ENCODE results near the gene TIMMDC1.

Gene TIMMDC1

DNA sequence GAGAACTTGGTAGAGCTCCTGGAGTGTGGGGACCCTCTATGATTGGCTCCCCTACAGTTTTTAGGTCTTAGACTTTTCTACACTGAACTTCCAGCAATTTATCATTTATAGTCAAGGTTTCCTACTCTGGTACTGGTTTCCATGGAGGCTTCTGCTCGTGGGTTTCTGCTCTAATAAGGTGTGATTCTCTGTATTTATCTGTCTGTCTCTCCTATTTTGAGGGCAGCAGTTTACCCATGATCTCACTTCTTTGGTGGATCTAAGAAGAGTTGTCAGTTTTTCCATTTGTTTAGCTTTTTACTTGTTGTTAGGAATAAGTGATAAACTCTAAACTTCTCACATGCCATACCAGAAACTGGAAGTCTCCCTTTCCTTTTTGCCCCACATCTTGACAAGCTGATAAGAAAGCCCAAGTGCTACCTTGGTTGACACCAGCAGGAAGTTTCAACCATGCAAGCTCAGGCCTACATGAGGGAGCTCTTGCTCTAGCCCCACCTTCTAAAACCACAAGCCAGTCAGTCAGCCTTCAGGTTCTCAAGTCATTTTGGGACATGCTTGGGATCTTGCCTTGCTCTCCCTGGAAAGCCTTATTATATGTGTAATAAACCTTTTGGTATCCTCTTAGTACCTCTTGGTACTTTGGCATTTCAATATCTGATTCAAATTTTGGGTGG, 10.0 kb downstream of the TIMMDC1 start:
- no peak for TF ChIP-seq ZFX (IDR thresholded peaks at IDR 0.05)
- TF ChIP-seq, protein P1, sequence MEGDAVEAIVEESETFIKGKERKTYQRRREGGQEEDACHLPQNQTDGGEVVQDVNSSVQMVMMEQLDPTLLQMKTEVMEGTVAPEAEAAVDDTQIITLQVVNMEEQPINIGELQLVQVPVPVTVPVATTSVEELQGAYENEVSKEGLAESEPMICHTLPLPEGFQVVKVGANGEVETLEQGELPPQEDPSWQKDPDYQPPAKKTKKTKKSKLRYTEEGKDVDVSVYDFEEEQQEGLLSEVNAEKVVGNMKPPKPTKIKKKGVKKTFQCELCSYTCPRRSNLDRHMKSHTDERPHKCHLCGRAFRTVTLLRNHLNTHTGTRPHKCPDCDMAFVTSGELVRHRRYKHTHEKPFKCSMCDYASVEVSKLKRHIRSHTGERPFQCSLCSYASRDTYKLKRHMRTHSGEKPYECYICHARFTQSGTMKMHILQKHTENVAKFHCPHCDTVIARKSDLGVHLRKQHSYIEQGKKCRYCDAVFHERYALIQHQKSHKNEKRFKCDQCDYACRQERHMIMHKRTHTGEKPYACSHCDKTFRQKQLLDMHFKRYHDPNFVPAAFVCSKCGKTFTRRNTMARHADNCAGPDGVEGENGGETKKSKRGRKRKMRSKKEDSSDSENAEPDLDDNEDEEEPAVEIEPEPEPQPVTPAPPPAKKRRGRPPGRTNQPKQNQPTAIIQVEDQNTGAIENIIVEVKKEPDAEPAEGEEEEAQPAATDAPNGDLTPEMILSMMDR (conservative IDR thresholded peaks at IDR 0.05) = no peak
- H3K27ac ChIP-seq = no peak overlapping the region

DNA sequence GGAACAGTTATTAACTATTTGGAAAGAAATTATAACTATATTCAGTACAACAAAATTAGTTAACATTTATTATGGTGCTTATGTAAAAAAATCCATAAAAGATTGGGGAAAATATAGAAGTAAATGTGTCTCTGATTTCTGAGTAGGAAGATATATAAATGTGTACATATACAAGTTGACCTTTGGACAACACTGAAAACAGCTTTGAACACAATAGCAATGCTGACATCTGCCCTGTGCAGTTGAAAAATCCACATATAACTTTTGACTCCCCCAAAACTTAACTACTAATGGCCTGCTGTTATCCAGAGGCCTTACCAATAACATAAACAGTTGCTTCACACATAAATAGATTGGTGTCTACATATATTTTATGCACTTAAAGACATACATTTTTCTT, 12.3 kb downstream of the TIMMDC1 start:
- TF ChIP-seq, protein P1 (conservative IDR thresholded peaks at IDR 0.05) = no peak
- no peak overlapping the region for H3K27ac ChIP-seq

DNA sequence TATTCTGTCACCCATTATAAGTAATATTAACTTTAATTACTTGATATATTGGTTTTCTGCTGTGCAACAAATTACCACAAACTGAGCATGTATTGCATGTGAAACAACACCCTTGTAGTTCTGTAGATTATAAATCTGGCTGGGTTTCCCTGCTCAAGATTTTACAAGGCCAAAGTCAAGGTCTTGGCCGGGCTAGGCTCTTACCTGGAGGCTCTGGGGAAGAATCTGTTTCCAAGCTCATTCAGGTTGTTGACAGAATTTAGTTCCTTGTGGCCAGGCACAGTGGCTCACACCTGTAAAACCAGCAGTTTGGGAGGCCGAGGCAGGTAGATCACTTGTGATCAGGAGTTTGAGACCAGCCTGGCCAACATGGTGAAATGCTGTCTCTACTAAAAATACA, 16.3 kb downstream of the TIMMDC1 start:
- TF ChIP-seq, protein P1 (conservative IDR thresholded peaks at IDR 0.05) = no peak
- TF ChIP-seq ZFX (IDR thresholded peaks at IDR 0.05) = no peak
- no peak overlapping the region for H3K27ac ChIP-seq

DNA sequence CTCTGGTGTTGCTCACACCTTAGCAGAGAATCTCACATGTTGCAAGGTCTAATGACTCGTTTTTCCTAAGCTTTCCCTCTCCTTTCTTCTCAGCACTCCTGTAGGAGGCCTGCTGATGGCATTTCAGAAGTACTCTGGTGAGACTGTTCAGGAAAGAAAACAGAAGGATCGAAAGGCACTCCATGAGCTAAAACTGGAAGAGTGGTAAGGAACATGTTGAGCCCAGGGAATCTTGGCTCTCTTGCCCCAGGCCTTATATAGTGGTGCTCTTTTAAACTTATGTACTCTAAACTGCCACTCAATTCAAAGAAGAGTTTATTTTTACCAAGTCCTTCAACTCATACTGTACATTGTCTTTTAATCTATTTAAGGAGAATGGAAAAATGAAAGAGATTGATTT, 18.8 kb downstream of the TIMMDC1 start:
- TF ChIP-seq, protein P1 (conservative IDR thresholded peaks at IDR 0.05) = no peak
- TF ChIP-seq ZFX (IDR thresholded peaks at IDR 0.05) = no peak
- no peak overlapping the region for H3K27ac ChIP-seq

DNA sequence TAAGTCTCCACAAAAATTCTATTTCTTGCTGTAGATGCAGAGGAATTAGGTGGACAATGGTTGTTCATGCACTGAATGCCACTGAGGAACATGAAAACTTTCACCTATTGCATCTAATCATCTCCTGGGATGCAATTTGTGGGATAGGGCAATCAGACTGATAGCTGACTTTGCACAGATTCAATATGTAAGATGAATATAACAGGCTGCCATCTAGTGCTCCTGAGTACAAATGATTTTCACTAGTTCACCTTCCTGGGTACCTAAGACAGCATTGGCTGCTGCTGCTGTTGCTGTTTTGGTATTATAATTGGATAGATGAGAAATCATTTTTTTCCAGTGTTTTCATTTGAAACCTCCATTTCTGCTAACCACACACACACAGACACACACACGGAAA, 19.7 kb downstream of the TIMMDC1 start:
- no peak overlapping the region for H3K27ac ChIP-seq
- no peak for TF ChIP-seq ZFX (IDR thresholded peaks at IDR 0.05)
- TF ChIP-seq, protein P1 (conservative IDR thresholded peaks at IDR 0.05) = no peak

DNA sequence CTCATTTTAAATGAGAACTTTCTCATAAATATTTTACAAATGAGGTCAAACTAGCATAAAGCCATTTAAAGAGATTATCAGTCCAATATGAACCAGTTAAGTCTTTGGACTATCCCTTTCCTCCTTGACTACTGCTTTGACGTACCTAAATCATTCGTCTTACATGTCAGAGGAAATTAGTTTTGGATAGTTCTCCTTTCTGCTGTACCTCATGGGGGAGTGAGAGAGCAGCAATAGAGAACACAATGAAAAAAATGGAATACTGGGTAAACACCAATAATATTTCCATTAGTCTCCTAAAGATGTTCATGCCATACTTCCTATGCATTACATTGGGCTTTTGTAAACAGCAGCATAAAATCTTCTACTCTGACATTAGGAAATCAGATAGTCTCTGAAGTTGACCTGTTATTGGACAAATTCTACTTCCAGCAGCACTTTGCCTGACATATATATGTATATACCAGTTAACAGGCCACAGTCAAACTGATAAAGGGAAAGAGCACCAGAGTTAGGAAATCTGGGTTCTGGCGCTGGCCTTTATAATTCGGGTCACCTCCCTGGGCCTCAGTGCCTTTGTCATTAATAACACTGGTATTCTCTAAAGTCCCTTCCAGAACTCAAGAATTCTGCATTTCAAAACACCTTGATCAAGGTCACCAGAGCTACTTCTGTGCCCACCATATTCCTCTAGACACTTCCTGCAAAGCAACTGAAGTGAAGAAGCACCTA, 26.8 kb downstream of the TIMMDC1 start:
- TF ChIP-seq, protein P1 (conservative IDR thresholded peaks at IDR 0.05) = peak; percentile 61
- no peak for TF ChIP-seq ZFX (IDR thresholded peaks at IDR 0.05)
- H3K27ac ChIP-seq = no peak overlapping the region

DNA sequence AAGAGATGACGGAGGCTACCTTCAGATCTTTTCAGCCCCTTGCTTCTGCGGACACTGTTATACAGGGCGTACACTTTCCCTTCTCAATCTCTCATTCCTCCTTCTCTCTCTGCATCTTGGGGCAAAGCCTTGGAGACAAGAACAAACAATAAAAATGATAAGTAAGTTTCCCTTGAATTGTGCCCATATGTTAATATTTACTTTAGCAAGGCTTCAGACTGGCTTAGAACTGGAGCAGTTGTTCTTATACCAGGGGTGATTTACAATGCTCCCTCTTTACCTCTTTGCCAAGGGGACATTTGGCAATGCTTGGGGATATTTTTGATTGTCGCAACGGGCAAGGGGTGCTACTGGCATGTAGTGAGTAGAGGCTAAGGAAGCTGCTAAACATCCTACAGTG, 29.4 kb downstream of the TIMMDC1 start:
- TF ChIP-seq ZFX (IDR thresholded peaks at IDR 0.05) = no peak
- TF ChIP-seq, protein P1 (conservative IDR thresholded peaks at IDR 0.05) = no peak
- H3K27ac ChIP-seq = no peak overlapping the region

Data from C4-2B (cell line).